D721Med (cell line): ENCODE data around the gene ADGRB3.

Experiments used
- DNase-seq: peaks from one replicate; pipeline ENCODE4 v3.0.0; 2011; ENCODE audit warnings: low spot score; ENCODE audit not compliant: insufficient read length
- FAIRE-seq: peaks from 2 replicates; lab custom pipeline; 2011; peaks lifted over from hg19 to GRCh38; lab: Jason Lieb, UNC
- CTCF ChIP-seq: IDR thresholded peaks from 2 replicates; pipeline ENCODE4 v1.5.1; 2012; ENCODE audit warnings: mild to moderate bottlenecking, control low read depth; ENCODE audit not compliant: insufficient read depth; ENCODE audit errors: missing control alignments

ADGRB3 gene

GRCh38 chr6:69096681-69097080 is 461.6 kb downstream of the ADGRB3 start:
- FAIRE-seq (no peak), DNase-seq (no peak)
- no peak for TF ChIP-seq CTCF

- TF ChIP-seq CTCF = no peak
- DNase-seq (no peak), FAIRE-seq (no peak)
Measured at GRCh38 chr6:69097948-69098347, 462.9 kb downstream of the ADGRB3 start.

- TF ChIP-seq CTCF = no peak
- DNase-seq (no peak), FAIRE-seq (no peak)
Measured at GRCh38 chr6:69098910-69099309, 463.8 kb downstream of the ADGRB3 start.

DNA sequence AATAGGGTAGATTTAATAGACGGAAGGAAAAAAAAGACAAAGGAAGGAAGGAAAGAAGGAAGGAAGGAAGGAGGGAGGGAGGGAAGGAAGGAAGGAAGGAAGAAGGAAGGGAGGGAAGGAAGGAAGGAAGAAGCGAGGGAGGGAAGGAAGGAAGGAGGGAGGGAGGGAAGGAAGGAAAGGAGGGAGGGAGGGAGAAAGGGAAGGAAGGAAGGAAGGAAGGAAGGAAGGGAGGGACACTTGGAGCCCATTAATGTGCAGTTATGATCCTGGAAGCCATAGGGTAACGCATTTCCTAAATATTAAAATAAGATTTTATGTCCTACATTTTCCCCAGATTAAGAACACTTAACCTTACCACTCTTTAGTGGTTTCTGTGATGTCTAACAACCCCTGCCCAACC is 465.7 kb downstream of the ADGRB3 start:
- DNase-seq = no peak
- FAIRE-seq = no peak
- no peak for TF ChIP-seq CTCF

- no peak for DNase-seq
- FAIRE-seq = no peak
- TF ChIP-seq CTCF = no peak
Measured at GRCh38 chr6:69102416-69102815, 467.3 kb downstream of the ADGRB3 start.

DNA sequence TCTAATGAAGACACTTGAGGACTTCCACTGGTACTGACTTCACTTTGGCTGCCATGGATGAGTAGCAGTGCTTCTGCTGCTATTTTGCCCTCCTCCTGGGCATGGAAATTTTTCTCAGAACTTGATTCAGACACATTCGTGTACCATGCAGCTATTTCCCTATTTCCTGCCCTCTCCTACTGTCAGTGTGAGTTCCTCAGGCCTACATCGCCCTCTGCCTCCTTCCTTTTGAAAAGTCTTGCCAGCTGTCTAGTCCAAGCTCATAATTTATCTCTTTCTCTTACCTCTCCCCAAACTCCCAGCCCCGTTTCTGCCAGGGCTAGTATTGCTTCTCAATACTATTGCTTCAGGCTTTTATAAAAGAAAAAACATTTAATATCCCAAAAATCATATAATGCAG is 470.2 kb downstream of the ADGRB3 start:
- no peak for FAIRE-seq
- TF ChIP-seq CTCF = no peak
- DNase-seq = no peak

DNA sequence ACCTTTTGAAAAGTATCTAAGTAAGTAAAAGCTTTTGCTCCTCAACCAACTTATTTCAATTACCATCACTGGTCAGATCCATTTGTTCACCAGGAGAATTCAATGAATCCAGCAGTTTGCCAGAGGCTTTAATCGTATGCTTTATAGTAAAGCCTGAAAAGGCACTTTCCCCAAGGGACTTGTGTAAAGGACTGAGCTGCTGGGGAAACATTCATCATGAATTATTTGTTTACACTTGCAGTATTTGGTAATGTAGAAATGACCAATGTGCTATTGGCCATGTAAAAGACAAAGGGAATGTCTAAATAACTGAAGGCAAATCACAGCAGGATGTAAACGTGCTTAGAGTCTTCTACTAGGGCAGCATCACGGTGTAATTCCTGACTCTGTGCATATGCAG is 471.4 kb downstream of the ADGRB3 start:
- DNase-seq = no peak
- FAIRE-seq = peak; percentile 46
- TF ChIP-seq CTCF = no peak
